Activated CD4-positive, alpha-beta T cell treated with anti-CD3 and anti-CD28 coated beads for 36 hours (primary cell): ENCODE data around the gene ZFP64. TPM values are rescaled to one million over a fixed set of nuclear protein-coding genes. Genes with fewer than 3 reads are reported as not detected.
"Not testable (repeated sequence)": the region's sequence is repeated elsewhere in the genome, so short reads cannot be mapped to it uniquely, and the experiment has no call there.

ENCODE experiments used
- ATAC-seq: fragments of 200-7000 bp; cut with Tn5 transposase; one replicate; pipeline ENCODE4 v1.10.0; 2021; ENCODE audit warnings: mild to moderate bottlenecking, moderate library complexity
- CTCF ChIA-PET: fragments of 350-600 bp; sonication (Branson Sonifier 250); formaldehyde crosslinking; loops from one replicate; lab custom pipeline; 2021; ENCODE audit warnings: antibody characterized with exemption; lab: Charles Lee
- POLR2A ChIA-PET: fragments of 350-600 bp; sonication (Branson Sonifier 250); formaldehyde crosslinking; loops from one replicate; lab custom pipeline; 2021; ENCODE audit warnings: antibody characterized with exemption, inconsistent platforms; lab: Charles Lee
- DNase-seq: peaks from one replicate; pipeline ENCODE4 v3.0.0-alpha.2; 2020
- H3K27ac Mint-ChIP-seq: one replicate; pipeline ENCODE4 v1.8.0; 2021; ENCODE audit warnings: mixed read lengths
- H3K27me3 Mint-ChIP-seq: one replicate; pipeline ENCODE4 v1.8.0; 2021; ENCODE audit warnings: mixed read lengths
- H3K36me3 Mint-ChIP-seq: one replicate; pipeline ENCODE4 v1.8.0; 2021; ENCODE audit warnings: low read depth, mixed read lengths
- H3K4me1 Mint-ChIP-seq: one replicate; pipeline ENCODE4 v1.8.0; 2021; ENCODE audit warnings: mixed read lengths
- H3K4me3 Mint-ChIP-seq: one replicate; pipeline ENCODE4 v1.8.0; 2021; ENCODE audit warnings: mild to moderate bottlenecking, moderate library complexity, mixed read lengths
- H3K9me3 Mint-ChIP-seq: one replicate; pipeline ENCODE4 v1.8.0; 2021; ENCODE audit warnings: low read depth, mixed read lengths
- intact Hi-C, 2 experiments: fragments of 100-400 bp; cut with DNase I in 1 of 2; cut with micrococcal nuclease in 1 of 2; formaldehyde crosslinking; loops; one replicate each; pipeline versions ENCODE4 v1.14.2 to v1.15.1; 2022 to 2024; cut with DNase I, micrococcal nuclease
- total RNA-seq, 2 experiments: library from RNA; stranded (reverse); gene quantifications; one replicate each; pipeline ENCODE4 v1.2.3, GENCODE V29; 2021

ZFP64 gene
- total RNA-seq, 2 experiments from 2014 or later, result 12.2 to 16.5 TPM

DNA sequence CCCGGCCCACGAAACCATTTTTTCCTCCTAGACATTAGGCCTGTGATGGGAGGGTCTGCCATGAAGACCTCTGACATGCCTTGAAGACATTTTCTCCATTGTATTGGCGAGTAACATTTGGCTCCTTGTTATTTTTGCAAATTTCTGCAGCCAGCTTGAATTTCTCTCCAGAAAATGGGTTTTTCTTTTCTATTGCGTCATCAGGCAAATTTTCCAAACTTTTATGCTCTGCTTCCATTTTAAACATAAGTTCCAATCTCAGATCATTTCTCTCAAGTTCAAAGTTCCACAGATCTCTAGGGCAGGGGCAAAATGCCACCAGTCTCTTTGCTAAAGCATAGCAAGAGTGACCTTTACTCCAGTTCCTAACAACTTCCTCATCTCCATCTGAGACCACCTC, 29.8 kb upstream of the ZFP64 start:
- DNase-seq, intact Hi-C loops, H3K27ac Mint-ChIP-seq, H3K36me3 Mint-ChIP-seq, ATAC-seq, CTCF ChIA-PET, POLR2A ChIA-PET, H3K4me1 Mint-ChIP-seq, H3K27me3 Mint-ChIP-seq, H3K4me3 Mint-ChIP-seq: not testable (repeated sequence)
- H3K9me3 Mint-ChIP-seq, result peaks cover 19% of the 10 kb centered on the region

- H3K4me3 Mint-ChIP-seq, POLR2A ChIA-PET, H3K36me3 Mint-ChIP-seq, intact Hi-C loops, H3K4me1 Mint-ChIP-seq, H3K27me3 Mint-ChIP-seq, DNase-seq, H3K27ac Mint-ChIP-seq, CTCF ChIA-PET, ATAC-seq: not testable (repeated sequence)
- H3K9me3 Mint-ChIP-seq, result peaks cover 19% of the 10 kb centered on the region
Observed at GRCh38 chr20:52220891-52221290, 29.3 kb upstream of the ZFP64 start.

- intact Hi-C loops, result loop anchor here in 1 of 2 experiments (2.0 kb wide), 1 partner anchor 91 kb away; no protein-coding TSS in a partner anchor
- Mint-ChIP-seq H3K36me3 (peaks cover 8% of the 10 kb centered on the region), H3K27ac (no peak overlapping the region), H3K9me3 (peaks cover 19% of the 10 kb centered on the region), H3K27me3 (peaks cover 9% of the 10 kb centered on the region), H3K4me1 (no peaks in the 10 kb centered on the region), H3K4me3 (no peak overlapping the region)
- ATAC-seq, result no peak
- peak; percentile 9 for DNase-seq
- POLR2A ChIA-PET, result no interaction called here
- CTCF ChIA-PET, result interaction anchor here (0.6 kb wide), 1 partner anchor 92 kb away, joined by 3 read pairs; no protein-coding TSS in a partner anchor
Observed at GRCh38 chr20:52219441-52219840, 27.9 kb upstream of the ZFP64 start.

DNA sequence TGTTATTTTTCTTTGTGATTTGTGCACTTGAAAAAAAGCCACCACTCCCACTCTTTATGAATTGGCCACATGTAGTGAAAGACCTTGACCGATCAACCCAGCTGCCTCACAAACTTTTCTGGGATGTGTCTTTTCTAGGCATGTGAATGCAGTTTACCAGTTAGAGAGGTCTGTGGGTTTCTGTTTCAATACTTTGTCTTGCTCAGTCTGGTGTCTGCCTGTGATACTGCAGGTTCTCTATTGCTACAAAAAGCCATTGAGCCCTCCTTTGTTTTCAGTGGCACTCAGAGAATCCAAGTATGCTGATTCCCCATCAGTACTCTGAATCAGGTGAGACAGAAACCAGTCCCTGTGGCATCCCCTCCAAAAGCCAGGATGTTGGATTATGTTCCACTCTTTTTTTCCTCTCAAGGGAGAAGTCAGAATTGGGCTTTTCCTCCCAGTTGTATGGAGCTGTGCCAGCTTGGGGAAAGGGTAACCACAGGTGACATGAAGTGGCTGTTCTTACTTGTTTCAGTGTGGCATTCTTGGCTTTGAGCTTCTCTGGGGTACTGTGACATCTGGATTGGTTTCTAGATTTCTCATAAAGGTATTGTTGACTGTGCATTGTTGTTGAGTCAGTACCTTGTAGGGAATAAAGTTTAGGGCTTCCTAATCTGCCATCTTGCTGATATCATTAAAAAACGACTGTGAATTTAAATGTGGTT, 26.3 kb upstream of the ZFP64 start:
- no peak for ATAC-seq
- Mint-ChIP-seq H3K4me1 (no peaks in the 10 kb centered on the region), H3K27me3 (peaks cover 13% of the 10 kb centered on the region), H3K27ac (no peak overlapping the region), H3K9me3 (peaks cover 19% of the 10 kb centered on the region), H3K4me3 (no peak overlapping the region), H3K36me3 (peaks cover 8% of the 10 kb centered on the region)
- ChIA-PET POLR2A (no interaction called here), CTCF (no interaction called here)
- DNase-seq, result no peak
- intact Hi-C loops, result loop anchor here in 1 of 2 experiments (2.0 kb wide), 1 partner anchor 89 kb away; no protein-coding TSS in a partner anchor

GRCh38 chr20:52213995-52214394, 22.4 kb upstream of the ZFP64 start:
- Mint-ChIP-seq H3K4me1 (no peaks in the 10 kb centered on the region), H3K27ac (no peak overlapping the region), H3K27me3 (peaks cover 14% of the 10 kb centered on the region), H3K9me3 (peaks cover 9% of the 10 kb centered on the region), H3K4me3 (no peak overlapping the region), H3K36me3 (no peaks in the 10 kb centered on the region)
- ChIA-PET POLR2A (no interaction called here), CTCF (interaction anchor here (0.6 to 0.7 kb wide), 3 partner anchors 26 to 136 kb away, joined by 3 to 4 read pairs (median 3); no protein-coding TSS in a partner anchor)
- DNase-seq (no peak), ATAC-seq (no peak)
- intact Hi-C loops, result no loop called here

DNA sequence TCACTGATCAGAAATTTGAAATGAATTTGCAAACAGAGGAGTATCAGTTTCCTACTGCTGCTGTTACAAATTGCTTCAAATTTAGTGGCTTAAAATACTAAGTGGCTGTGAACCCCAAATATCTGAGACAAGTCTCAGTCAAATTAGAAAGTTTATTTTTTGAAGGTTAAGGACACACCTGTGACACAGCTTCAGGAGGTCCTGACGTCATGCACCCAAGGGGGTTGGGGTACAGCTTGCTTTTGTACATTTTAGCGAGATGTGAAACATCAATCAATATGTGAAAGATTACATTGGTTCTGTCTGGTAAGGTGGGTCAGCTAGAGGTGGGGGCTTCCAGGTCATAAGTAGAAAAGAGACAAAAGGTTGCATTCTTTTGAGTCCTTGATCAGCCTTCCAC, 21.4 kb upstream of the ZFP64 start:
- ChIA-PET CTCF (interaction anchor here (0.5 to 0.7 kb wide), 2 partner anchors 30 to 819 kb away, joined by 3 read pairs; no protein-coding TSS in a partner anchor), POLR2A (no interaction called here)
- H3K4me1 Mint-ChIP-seq, result no peaks in the 10 kb centered on the region
- no peak overlapping the region for H3K4me3 Mint-ChIP-seq
- peaks cover 9% of the 10 kb centered on the region for H3K9me3 Mint-ChIP-seq
- no peak overlapping the region for H3K27ac Mint-ChIP-seq
- H3K36me3 Mint-ChIP-seq, result no peaks in the 10 kb centered on the region
- H3K27me3 Mint-ChIP-seq, result peaks cover 17% of the 10 kb centered on the region
- ATAC-seq (no peak), DNase-seq (no peak)
- intact Hi-C loops, result no loop called here

- DNase-seq (no peak), ATAC-seq (no peak)
- ChIA-PET POLR2A (no interaction called here), CTCF (interaction anchor here (1.4 kb wide), 1 partner anchor 15 kb away, joined by 3 read pairs; no protein-coding TSS in a partner anchor)
- intact Hi-C loops, result no loop called here
- Mint-ChIP-seq H3K27ac (no peak overlapping the region), H3K36me3 (no peaks in the 10 kb centered on the region), H3K9me3 (peaks cover 3% of the 10 kb centered on the region), H3K27me3 (peaks cover 11% of the 10 kb centered on the region), H3K4me3 (no peak overlapping the region), H3K4me1 (no peaks in the 10 kb centered on the region)
Observed at GRCh38 chr20:52210037-52210990, 18.7 kb upstream of the ZFP64 start.

DNA sequence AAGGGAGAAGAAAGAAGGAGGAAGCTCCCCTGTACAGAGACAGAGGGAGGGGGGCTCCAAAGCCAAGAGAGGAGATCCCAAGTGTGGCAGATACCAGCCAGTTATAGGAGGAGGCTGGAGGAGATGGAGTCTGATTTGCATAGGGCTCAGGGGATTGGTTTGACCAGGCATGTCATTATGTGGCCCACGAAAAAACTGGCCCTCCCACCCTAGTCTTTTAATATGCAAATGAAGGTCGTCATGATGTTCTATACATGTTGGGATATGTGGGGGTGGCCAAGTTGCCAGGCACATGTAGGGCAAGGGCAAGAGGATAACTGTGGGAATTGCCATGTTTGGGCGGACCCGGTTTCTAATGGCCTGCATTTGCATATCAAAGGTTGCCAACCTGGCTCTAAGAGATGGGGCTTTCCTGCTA, 17.6 kb upstream of the ZFP64 start:
- DNase-seq (no peak), ATAC-seq (no peak)
- Mint-ChIP-seq H3K4me1 (no peaks in the 10 kb centered on the region), H3K27ac (no peak overlapping the region), H3K36me3 (no peaks in the 10 kb centered on the region), H3K27me3 (peaks cover 11% of the 10 kb centered on the region), H3K9me3 (peaks cover 3% of the 10 kb centered on the region), H3K4me3 (no peak overlapping the region)
- intact Hi-C loops, result no loop called here
- CTCF ChIA-PET, result interaction anchor here (1.4 kb wide), 1 partner anchor 14 kb away, joined by 3 read pairs; no protein-coding TSS in a partner anchor
- POLR2A ChIA-PET, result no interaction called here

DNA sequence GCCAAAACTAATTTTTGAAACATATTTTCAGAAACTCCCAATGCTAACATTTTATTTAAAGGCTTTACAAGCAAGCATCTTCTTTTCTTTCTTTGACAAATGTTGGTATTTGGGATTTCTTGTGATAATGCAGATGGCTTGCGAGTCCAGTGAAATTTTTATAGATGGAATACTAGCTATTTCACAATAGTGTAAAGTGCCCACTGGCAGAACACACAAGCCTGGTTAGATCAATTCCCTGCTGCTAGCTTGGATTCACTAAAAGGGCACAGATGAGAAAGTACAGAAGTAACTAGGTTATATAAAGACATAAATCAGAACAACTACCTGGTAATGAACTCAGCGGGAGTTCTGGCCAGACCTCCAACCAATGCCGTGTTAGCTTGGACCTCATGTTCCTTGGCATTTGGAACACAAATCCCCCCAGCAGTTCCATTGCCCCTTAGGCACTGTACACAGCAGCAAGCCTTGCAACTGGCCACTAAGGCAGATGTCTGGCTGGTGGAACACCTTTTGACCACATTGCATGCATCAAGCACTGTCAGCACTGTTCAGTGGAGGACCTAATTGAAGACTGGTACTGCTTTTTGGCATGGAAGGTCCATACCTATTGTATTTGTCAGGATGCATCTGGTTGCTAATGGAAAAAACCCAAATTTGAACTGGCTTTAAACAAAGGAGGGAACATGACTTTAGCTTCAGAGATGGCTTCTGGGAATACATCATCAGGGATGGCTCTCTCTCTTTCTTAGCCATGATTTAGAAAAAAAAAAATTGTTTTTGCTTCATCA, 15.6 kb upstream of the ZFP64 start:
- intact Hi-C loops, result no loop called here
- ATAC-seq (no peak), DNase-seq (no peak)
- CTCF ChIA-PET, result interaction anchor here (0.6 to 1.5 kb wide), 2 partner anchors 12 to 105 kb away, joined by 3 to 4 read pairs; no protein-coding TSS in a partner anchor
- POLR2A ChIA-PET, result no interaction called here
- no peaks in the 10 kb centered on the region for H3K4me1 Mint-ChIP-seq
- no peak overlapping the region for H3K4me3 Mint-ChIP-seq
- H3K27ac Mint-ChIP-seq, result no peak overlapping the region
- H3K9me3 Mint-ChIP-seq, result peaks cover 3% of the 10 kb centered on the region
- H3K27me3 Mint-ChIP-seq, result peaks cover 4% of the 10 kb centered on the region
- H3K36me3 Mint-ChIP-seq, result no peaks in the 10 kb centered on the region

DNA sequence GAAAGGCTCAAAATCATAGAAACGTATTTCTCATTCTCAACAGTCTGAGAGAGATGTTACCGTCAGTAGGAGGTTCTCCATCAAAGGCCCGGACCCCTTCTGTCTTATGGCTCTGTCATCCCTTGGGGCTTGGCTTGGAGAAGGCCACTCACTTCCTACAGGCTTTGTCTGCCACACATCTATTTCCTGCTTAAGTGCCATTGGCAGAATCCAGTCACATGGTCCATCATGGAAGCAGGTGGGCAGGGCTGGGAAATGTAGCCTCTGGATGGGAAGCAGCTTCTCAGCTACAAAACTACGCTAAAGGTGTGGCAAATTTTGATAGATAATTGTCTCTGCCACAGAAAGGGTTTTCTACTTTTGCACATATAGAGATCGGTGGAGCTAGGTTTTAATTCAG, 12.6 kb upstream of the ZFP64 start:
- H3K9me3 Mint-ChIP-seq, result no peaks in the 10 kb centered on the region

DNA sequence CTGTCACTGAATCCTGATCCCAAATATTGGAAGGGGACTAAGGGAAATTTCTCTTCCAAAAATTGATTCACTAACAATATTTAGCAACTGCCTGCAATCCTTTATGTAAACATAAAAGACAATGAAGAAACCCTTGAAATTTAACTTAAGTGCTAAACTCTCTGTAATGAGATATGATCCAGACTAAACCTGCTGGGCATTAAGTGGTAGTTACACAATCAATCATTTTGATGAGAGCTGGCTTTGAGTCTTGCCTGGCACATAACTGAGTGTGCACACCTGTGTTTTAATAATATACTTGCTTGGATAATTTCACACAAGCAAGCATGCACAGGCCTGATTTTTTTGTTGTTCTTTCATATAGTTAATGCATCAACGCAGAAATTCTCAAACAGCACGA, 9.8 kb upstream of the ZFP64 start:
- ChIA-PET CTCF (no interaction called here), POLR2A (no interaction called here)
- ATAC-seq, result no peak
- DNase-seq, result no peak
- Mint-ChIP-seq H3K4me3 (no peak overlapping the region), H3K27ac (no peak overlapping the region), H3K9me3 (no peaks in the 10 kb centered on the region), H3K27me3 (no peaks in the 10 kb centered on the region), H3K36me3 (no peaks in the 10 kb centered on the region), H3K4me1 (no peaks in the 10 kb centered on the region)
- intact Hi-C loops, result no loop called here

More for the DNA sequence above, 12.6 kb upstream of the ZFP64 start:
- no peak for DNase-seq
- Mint-ChIP-seq H3K4me3 (no peak overlapping the region), H3K27ac (no peak overlapping the region), H3K4me1 (no peaks in the 10 kb centered on the region), H3K36me3 (no peaks in the 10 kb centered on the region), H3K27me3 (peaks cover 4% of the 10 kb centered on the region)
- no peak for ATAC-seq
- ChIA-PET POLR2A (no interaction called here), CTCF (no interaction called here)
- intact Hi-C loops, result no loop called here
